Esophagus muscularis mucosa (tissue), 4 donors: ENCODE data around the gene CDKN2B-AS1.

Source experiments
- EP300 ChIP-seq: sonication (generic); formaldehyde crosslinking; IDR thresholded peaks from one replicate; pipeline ENCODE4 v1.6.1; 2017; ENCODE audit warnings: antibody characterized with exemption
- POLR2A ChIP-seq: fragments of 450-650 bp; IDR thresholded peaks from one replicate; pipeline ENCODE4 v1.6.1; 2017; ENCODE audit warnings: antibody characterized with exemption, moderate library complexity, mild to moderate bottlenecking, low read depth
- TF ChIP-seq, protein P1 (sequence below), 3 experiments: fragments of 200-600 bp in 2 of 3; fragments of 450-650 bp in 1 of 3; sonication (generic) in 2 of 3; IDR thresholded peaks; one replicate each; pipeline ENCODE4 v1.5.1; 2017 to 2019; ENCODE audit warnings: antibody characterized with exemption in 3 of 3, mild to moderate bottlenecking in 2 of 3, moderate library complexity in 1 of 3

DNA sequence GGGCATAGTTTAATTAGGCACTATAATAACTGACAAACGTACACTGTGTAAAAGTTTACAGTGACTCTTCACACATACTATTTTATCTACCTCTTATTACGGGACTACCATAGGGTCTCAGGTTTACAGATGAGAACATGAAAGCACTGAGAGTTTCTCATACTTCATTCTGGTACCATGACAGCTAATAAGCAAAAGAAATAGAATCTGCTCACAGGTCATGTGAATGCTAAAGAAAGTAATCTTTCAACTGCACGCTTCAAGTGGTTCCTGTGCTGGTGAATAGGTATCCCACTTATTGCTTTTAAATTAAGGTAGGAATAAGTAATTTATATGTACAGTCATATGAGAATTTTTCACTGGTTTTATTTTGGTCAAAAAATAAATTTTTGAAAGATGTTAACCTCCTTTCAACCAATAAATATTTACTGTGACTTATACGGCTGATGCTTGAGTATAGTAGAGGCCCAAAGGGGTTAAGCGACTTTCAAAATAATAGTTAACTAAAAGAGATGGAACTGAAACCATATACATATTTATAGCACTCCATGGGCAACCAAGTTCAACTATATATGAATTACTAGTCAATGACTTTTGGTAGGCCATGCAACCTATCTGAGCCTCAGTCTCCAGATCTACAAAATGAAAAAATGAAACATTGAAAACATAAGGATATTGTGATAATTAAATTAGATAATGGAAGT lies 8.5 kb upstream of the CDKN2B-AS1 start:
- TF ChIP-seq POLR2A = no peak
- TF ChIP-seq, protein P1, sequence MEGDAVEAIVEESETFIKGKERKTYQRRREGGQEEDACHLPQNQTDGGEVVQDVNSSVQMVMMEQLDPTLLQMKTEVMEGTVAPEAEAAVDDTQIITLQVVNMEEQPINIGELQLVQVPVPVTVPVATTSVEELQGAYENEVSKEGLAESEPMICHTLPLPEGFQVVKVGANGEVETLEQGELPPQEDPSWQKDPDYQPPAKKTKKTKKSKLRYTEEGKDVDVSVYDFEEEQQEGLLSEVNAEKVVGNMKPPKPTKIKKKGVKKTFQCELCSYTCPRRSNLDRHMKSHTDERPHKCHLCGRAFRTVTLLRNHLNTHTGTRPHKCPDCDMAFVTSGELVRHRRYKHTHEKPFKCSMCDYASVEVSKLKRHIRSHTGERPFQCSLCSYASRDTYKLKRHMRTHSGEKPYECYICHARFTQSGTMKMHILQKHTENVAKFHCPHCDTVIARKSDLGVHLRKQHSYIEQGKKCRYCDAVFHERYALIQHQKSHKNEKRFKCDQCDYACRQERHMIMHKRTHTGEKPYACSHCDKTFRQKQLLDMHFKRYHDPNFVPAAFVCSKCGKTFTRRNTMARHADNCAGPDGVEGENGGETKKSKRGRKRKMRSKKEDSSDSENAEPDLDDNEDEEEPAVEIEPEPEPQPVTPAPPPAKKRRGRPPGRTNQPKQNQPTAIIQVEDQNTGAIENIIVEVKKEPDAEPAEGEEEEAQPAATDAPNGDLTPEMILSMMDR (IDR thresholded peaks at IDR 0.05) = no peak
- no peak for TF ChIP-seq EP300
